CD8-positive, alpha-beta memory T cell (primary cell): Measurements from ENCODE around the gene DNAJC15. TPM values are rescaled to one million over a fixed set of nuclear protein-coding genes. Genes with fewer than 3 reads are reported as not detected.
"Not testable (repeated sequence)": the region's sequence is repeated elsewhere in the genome, so short reads cannot be mapped to it uniquely, and the experiment has no call there.

Experiments
- CTCF ChIA-PET: fragments of 350-600 bp; sonication (Branson Sonifier 250); formaldehyde crosslinking; loops from one replicate; lab custom pipeline; 2021; ENCODE audit warnings: antibody characterized with exemption; lab: Charles Lee
- POLR2A ChIA-PET: fragments of 350-600 bp; sonication (Branson Sonifier 250); formaldehyde crosslinking; loops from one replicate; lab custom pipeline; 2021; ENCODE audit warnings: antibody characterized with exemption; lab: Charles Lee
- DNase-seq, 5 donors: peaks; one replicate each; pipeline versions ENCODE4 v3.0.0 to v3.0.0-alpha.2; 2020 to 2022; ENCODE audit warnings: mixed read lengths in 1 of 5
- H3K27ac ChIP-seq: one replicate; pipeline ENCODE4 v1.7.0; 2013; ENCODE audit warnings: low read depth, mild to moderate bottlenecking, low read length, moderate library complexity
- H3K27me3 ChIP-seq: 2 replicates; pipeline ENCODE4 v1.7.0; 2013; ENCODE audit warnings: low read length, mild to moderate bottlenecking; ENCODE audit not compliant: insufficient read depth, poor library complexity, severe bottlenecking
- H3K36me3 ChIP-seq: 2 replicates; pipeline ENCODE4 v1.7.0; 2013; ENCODE audit warnings: mild to moderate bottlenecking, low read length, moderate library complexity; ENCODE audit not compliant: insufficient read depth
- H3K4me1 ChIP-seq: 2 replicates; pipeline ENCODE4 v1.7.0; 2013; ENCODE audit warnings: mild to moderate bottlenecking, low read length, moderate library complexity; ENCODE audit not compliant: insufficient read depth
- H3K4me3 ChIP-seq: 2 replicates; pipeline ENCODE4 v1.7.0; 2013; ENCODE audit warnings: mild to moderate bottlenecking, low read length
- H3K9me3 ChIP-seq: 2 replicates; pipeline ENCODE4 v1.7.0; 2013; ENCODE audit warnings: mild to moderate bottlenecking, low read length
- H3K27ac Mint-ChIP-seq, 8 donors: one replicate each; pipeline ENCODE4 v1.8.0; 2020 to 2021; ENCODE audit warnings: mixed read lengths in 8 of 8, mild to moderate bottlenecking in 6 of 8, inconsistent platforms in 3 of 8, moderate library complexity in 3 of 8
- H3K27me3 Mint-ChIP-seq, 2 donors: one replicate each; pipeline ENCODE4 v1.8.0; 2020 to 2021; ENCODE audit warnings: mixed read lengths in 2 of 2, mild to moderate bottlenecking in 1 of 2, moderate library complexity in 1 of 2
- H3K36me3 Mint-ChIP-seq, 3 donors: one replicate each; pipeline ENCODE4 v1.8.0; 2020 to 2021; ENCODE audit warnings: mixed read lengths in 3 of 3, inconsistent platforms in 1 of 3, mild to moderate bottlenecking in 1 of 3
- H3K4me1 Mint-ChIP-seq, 3 donors: one replicate each; pipeline ENCODE4 v1.8.0; 2020 to 2021; ENCODE audit warnings: mixed read lengths in 3 of 3, inconsistent platforms in 1 of 3, mild to moderate bottlenecking in 1 of 3
- H3K4me3 Mint-ChIP-seq, 7 donors: one replicate each; pipeline ENCODE4 v1.8.0; 2020 to 2021; ENCODE audit warnings: mixed read lengths in 7 of 7, mild to moderate bottlenecking in 6 of 7, moderate library complexity in 4 of 7, inconsistent platforms in 2 of 7
- H3K9me3 Mint-ChIP-seq, 5 donors: one replicate each; pipeline ENCODE4 v1.8.0; 2020 to 2022; ENCODE audit warnings: mixed read lengths in 5 of 5, mild to moderate bottlenecking in 3 of 5, moderate library complexity in 2 of 5, inconsistent platforms in 1 of 5
- polyA plus RNA-seq: library from polyadenylated mRNA; unstranded; fragments of 300-500 nt; fragmentation: Illumina TruSeq; gene quantifications from one replicate; pipeline ENCODE4 v1.2.3, GENCODE V29; 2021
- total RNA-seq, 2 experiments: library from RNA; stranded (reverse); gene quantifications; one replicate each; pipeline ENCODE4 v1.2.3, GENCODE V29; 2021

Gene DNAJC15
- total and polyA plus RNA-seq, 3 experiments from 2014 or later = 13.2 to 13.7 (median 13.6) TPM

DNA sequence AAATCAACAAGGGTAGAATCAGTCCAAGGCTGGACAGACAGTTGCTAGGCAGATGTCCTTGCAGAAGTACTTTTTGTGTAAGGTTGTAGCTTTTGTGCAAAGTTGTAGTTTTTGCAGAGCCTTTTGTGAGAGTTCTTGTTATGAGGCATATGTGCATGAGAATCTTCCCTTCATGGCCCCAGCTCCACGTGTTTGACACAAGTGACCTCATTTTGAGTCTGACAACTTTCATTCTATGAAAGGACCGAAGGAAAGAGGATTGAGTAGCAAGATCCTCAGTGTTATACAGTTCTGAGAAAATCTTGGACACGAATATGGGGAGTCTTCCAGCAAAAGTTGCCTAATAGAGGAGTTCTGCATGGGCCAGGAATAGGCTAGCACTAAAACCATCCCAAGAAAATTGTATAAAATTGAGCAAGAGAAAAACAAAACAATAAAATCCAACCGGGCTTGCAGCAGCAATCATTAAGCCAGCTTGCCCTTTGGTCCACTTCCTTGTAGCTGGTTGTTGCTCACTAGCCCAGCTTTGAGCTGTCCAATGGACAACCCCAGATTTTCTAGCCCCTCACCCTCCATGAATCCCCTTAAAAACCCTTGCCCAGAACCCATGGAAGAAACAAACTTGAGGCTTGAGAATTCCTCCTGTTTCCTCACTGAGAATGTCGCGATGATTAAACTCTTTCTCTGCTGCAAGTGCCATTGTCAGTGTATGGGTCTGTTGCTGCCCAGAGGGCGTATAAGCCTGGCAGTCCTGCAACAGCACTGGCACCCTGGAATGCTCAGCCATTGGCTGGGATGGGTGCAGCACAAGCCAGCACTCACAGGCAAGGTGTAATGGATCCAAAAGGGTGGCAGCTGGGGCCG, 37.8 kb upstream of the DNAJC15 start:
- CTCF ChIA-PET = interaction anchor here (1.2 to 4.3 kb wide), 3 partner anchors 13 to 17 kb away, joined by 3 to 20 read pairs (median 4); no protein-coding TSS in a partner anchor
- Histone ChIP-seq H3K4me1 (peaks cover 10% of the 10 kb centered on the region), H3K27me3 (no peaks in the 10 kb centered on the region), H3K9me3 (no peaks in the 10 kb centered on the region), H3K36me3 (no peaks in the 10 kb centered on the region), H3K27ac (no peak overlapping the region), H3K4me3 (no peak overlapping the region)
- POLR2A ChIA-PET = no interaction called here
- no peak for DNase-seq
- no peaks in the 10 kb centered on the region for H3K9me3 Mint-ChIP-seq
- H3K4me1 Mint-ChIP-seq = peaks cover 26 to 68% (median 66%) of the 10 kb centered on the region in 3 donors
- no peak overlapping the region for H3K27ac Mint-ChIP-seq
- peaks cover 0 to 9% (median 6%) of the 10 kb centered on the region in 3 donors for H3K36me3 Mint-ChIP-seq
- H3K4me3 Mint-ChIP-seq = peak overlapping the region in 1 of 7 donors; percentile 21
- H3K27me3 Mint-ChIP-seq = no peaks in the 10 kb centered on the region

DNA sequence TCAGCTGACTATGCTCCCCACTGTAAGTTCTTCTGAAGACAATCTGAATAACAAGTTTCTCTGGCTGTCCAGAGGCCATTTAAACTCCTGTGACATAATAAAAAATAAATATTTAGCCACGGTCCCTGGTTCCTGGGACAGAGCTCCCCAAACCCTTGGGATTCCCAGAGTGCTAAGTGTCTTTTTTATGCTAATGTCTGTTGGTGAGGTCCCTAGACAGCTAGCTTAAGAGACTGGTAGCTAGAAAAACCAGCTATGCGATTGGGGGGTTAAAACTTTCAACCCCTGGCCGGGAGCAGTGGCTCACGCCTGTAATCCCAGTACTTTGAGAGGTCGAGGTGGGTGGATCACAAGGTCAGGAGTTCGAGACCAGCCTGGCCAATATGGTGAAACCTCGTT, 37.2 kb upstream of the DNAJC15 start:
- H3K36me3 Mint-ChIP-seq = peaks cover 0 to 15% (median 6%) of the 10 kb centered on the region in 3 donors
- no peaks in the 10 kb centered on the region for H3K9me3 ChIP-seq
- H3K4me3 Mint-ChIP-seq = peak overlapping the region in 1 of 7 donors; percentile 10
- no peaks in the 10 kb centered on the region for H3K27me3 ChIP-seq
- no peak overlapping the region for H3K27ac Mint-ChIP-seq
- H3K27ac ChIP-seq = no peak overlapping the region
- H3K36me3 ChIP-seq = no peaks in the 10 kb centered on the region
- H3K4me1 Mint-ChIP-seq = peaks cover 32 to 70% (median 70%) of the 10 kb centered on the region in 3 donors
- CTCF ChIA-PET = interaction anchor here (1.2 to 4.3 kb wide), 3 partner anchors 14 to 18 kb away, joined by 3 to 20 read pairs (median 4); no protein-coding TSS in a partner anchor
- no peaks in the 10 kb centered on the region for H3K27me3 Mint-ChIP-seq
- no peak overlapping the region for H3K4me3 ChIP-seq
- H3K4me1 ChIP-seq = peaks cover 16% of the 10 kb centered on the region
- POLR2A ChIA-PET = no interaction called here
- H3K9me3 Mint-ChIP-seq = no peaks in the 10 kb centered on the region
- no peak for DNase-seq

DNA sequence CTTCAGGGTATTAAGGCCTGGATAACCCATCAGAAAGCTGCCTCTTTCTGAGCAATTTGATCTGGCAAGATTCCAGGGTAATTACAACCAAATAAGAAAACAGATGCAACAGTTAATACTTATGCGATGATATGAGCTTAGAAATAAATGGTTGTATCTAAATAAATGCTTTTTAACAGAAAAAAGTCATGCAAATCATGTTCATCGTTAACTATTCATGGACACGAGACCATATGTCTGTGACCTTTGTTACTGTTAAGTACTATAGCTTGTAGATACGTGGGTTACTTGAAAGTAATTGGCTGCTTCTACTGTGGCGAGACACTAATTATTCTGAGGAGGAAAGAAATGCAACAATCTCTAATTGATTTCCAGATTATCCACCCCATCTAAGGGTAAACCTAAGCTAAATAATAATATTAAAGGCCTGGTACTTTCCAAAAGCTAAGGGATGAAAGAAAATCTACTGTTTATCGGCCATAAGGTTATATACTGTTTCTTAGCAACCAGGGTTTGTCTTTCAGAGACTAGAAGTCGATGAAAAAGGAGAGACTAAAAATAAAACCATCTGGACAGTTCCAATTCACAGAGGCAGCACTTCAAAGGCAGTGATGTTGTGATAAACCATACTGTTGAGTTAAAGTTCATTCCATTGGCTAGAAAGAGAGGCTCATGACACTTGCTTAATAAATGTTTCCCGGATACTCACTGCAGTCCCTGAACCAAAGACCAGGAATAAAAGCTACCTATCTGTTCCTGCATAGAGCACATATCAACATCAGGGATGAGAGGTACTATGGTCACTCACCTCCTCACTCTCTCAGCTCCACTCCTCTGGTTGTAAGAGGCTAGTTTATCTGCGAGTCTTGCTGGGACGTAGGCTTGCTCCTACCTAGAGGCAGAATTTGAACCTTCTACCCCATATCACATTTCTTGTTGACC, 32.8 kb upstream of the DNAJC15 start:
- no peaks in the 10 kb centered on the region for H3K9me3 ChIP-seq
- peak overlapping the region; percentile 61 for H3K4me3 ChIP-seq
- Mint-ChIP-seq H3K9me3 (no peaks in the 10 kb centered on the region), H3K27ac (peak overlapping the region; percentile 94 to 100 (median 99)), H3K27me3 (no peaks in the 10 kb centered on the region), H3K4me1 (peaks cover 33 to 68% (median 61%) of the 10 kb centered on the region in 3 donors), H3K36me3 (peaks cover 0 to 21% (median 1%) of the 10 kb centered on the region in 3 donors), H3K4me3 (peak overlapping the region; percentile 95 to 99 (median 96))
- peaks cover 26% of the 10 kb centered on the region for H3K4me1 ChIP-seq
- ChIA-PET POLR2A (interaction anchor here (0.7 to 2.7 kb wide), 4 partner anchors 34 to 68 kb away, joined by 3 to 20 read pairs (median 4); no protein-coding TSS in a partner anchor), CTCF (interaction anchor here (0.7 to 6.6 kb wide), 7 partner anchors 10 to 125 kb away, joined by 3 to 40 read pairs (median 3); partner anchors contain the start of gene DNAJC15)
- no peaks in the 10 kb centered on the region for H3K36me3 ChIP-seq
- H3K27ac ChIP-seq = no peak overlapping the region
- peak in 2 of 5 donors; percentile 14 to 17 for DNase-seq
- H3K27me3 ChIP-seq = no peaks in the 10 kb centered on the region

DNA sequence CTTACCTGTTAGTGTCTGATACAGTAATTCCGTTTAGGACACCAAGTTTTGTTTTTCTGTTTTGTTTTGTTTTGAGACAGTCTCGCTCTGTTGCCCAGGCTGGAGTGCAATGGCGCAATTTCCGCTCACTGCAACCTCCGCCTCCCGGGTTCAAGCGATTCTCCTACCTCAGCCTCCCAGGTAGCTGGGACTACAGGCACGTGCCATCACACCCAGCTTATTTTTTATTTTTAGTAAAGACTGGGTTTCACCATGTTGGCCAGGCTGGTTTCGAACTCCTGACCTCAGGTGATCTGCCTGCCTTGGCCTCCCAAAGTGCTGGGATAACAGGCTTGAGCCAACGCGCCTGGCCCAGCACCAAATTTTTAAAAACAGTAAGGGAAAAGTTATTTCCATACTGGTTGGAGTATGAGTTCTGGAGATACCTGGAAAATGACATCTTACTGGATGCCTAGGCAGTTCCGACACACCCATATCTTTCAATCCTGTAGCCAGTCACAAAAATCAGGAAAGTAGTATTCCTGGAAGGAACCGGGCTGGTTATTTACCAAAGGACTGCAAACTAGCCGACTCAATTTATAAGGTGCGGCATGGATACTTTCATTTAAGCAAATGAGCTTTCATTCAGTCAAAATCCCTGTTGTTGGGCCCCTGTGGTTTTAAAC, 32.0 kb upstream of the DNAJC15 start:
- not testable (repeated sequence) for H3K36me3 ChIP-seq, H3K27me3 ChIP-seq, H3K9me3 Mint-ChIP-seq, H3K9me3 ChIP-seq, H3K27me3 Mint-ChIP-seq, DNase-seq
- Mint-ChIP-seq H3K27ac (peak overlapping the region; percentile 94 to 100 (median 99)), H3K36me3 (peaks cover 0 to 16% (median 1%) of the 10 kb centered on the region in 3 donors), H3K4me1 (peaks cover 29 to 63% (median 57%) of the 10 kb centered on the region in 3 donors), H3K4me3 (peak overlapping the region; percentile 95 to 99 (median 96))
- Histone ChIP-seq H3K27ac (peak overlapping the region; percentile 82), H3K4me3 (peak overlapping the region; percentile 61), H3K4me1 (peaks cover 26% of the 10 kb centered on the region)
- CTCF ChIA-PET = interaction anchor here (1.4 to 6.6 kb wide), 4 partner anchors 12 to 66 kb away, joined by 4 to 40 read pairs (median 15); partner anchors contain the start of gene DNAJC15
- POLR2A ChIA-PET = interaction anchor here (0.6 to 2.7 kb wide), 10 partner anchors 8 to 720 kb away, joined by 3 to 23 read pairs (median 6); partner anchors contain the start of genes AKAP11 and DNAJC15

DNA sequence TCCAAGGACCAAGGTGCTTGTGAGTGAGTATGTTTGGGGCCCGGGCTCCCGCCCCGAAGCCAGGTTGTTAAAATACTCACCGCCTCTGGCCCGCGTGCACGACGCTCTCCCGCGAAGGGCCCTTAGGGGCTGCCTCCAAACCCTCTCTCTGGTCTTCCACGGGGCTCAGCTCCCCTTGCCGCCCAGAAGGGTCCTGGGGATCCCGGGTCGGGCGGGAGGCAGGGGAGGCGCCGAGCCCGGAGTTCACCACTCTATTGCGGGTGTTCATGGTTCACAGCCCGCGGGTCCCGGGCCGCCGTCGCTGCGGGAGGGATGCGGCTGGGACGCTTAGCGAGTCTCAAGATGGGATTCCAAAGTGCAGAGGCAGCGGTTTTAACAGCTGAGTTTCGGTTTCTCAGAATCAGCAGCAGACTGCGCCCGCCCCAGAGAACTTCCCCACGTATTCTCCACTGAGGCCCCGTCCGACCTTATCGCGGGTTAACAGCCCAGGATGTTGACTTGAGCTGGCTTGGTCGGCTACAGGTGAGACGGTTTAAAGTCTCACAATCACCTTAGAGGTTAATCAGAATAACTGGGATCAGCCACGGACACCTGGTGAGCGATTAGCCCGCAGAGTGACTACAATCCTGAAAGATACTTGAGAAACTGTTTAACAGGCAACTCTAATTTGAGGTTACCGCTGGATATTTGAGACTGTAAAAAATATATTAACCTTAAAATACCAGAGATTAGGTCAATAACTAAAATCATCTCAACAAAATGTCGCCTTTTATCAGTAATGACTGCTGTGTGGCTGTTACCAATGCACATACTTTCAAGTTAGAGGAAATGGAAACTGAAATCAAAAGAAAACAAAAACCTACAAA, 31.3 kb upstream of the DNAJC15 start, which contains the start of gene EPSTI1:
Gene EPSTI1, minus strand, starts transcription at position 344 of the 866 bp plus-strand sequence. Its CDS starts 76 bp downstream, at position 268.
- Mint-ChIP-seq H3K36me3 (peaks cover 0 to 16% (median 1%) of the 10 kb centered on the region in 3 donors), H3K4me3 (peak within 1 kb of the TSS; percentile 95 to 99 (median 96)), H3K4me1 (peaks cover 29 to 60% (median 59%) of the 10 kb centered on the region in 3 donors), H3K9me3 (no peaks in the 10 kb centered on the region), H3K27me3 (no peaks in the 10 kb centered on the region), H3K27ac (peak within 1 kb of the TSS; percentile 94 to 100 (median 99))
- Histone ChIP-seq H3K4me1 (peaks cover 26% of the 10 kb centered on the region), H3K36me3 (no peaks in the 10 kb centered on the region), H3K4me3 (peak within 1 kb of the TSS; percentile 61), H3K27me3 (no peaks in the 10 kb centered on the region), H3K9me3 (no peaks in the 10 kb centered on the region), H3K27ac (peak within 1 kb of the TSS; percentile 82)
- POLR2A ChIA-PET = interaction anchor here (0.6 to 2.7 kb wide), 9 partner anchors 9 to 720 kb away, joined by 3 to 23 read pairs (median 6); partner anchors contain the start of genes AKAP11 and DNAJC15
- DNase-seq = peak; percentile 53 to 84 (median 73)
- CTCF ChIA-PET = interaction anchor here (0.9 to 6.6 kb wide), 8 partner anchors 11 to 82 kb away, joined by 3 to 40 read pairs (median 4); partner anchors contain the start of gene DNAJC15

DNA sequence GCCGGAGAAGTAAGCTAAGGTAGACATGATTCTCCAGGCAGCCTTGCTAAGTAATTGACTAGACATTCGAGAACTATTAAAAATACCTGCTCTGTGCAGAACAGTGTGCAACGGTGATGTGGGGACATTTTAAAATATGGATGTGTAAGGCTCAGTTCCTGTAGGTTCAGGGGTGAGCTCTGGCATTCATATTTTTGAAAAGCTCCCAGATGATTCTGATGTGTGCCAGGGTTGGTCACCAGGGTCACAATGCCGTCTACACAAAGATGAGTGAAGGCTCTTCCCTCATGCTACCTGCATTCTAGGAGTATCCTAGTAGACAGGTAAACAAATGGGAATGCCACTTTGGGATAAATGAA, 30.6 kb upstream of the DNAJC15 start:
- peaks cover 29 to 54% (median 54%) of the 10 kb centered on the region in 3 donors for H3K4me1 Mint-ChIP-seq
- CTCF ChIA-PET = interaction anchor here (0.9 to 6.6 kb wide), 8 partner anchors 10 to 81 kb away, joined by 3 to 40 read pairs (median 4); partner anchors contain the start of gene DNAJC15
- Histone ChIP-seq H3K36me3 (no peaks in the 10 kb centered on the region), H3K27me3 (no peaks in the 10 kb centered on the region), H3K4me1 (peaks cover 26% of the 10 kb centered on the region), H3K27ac (peak overlapping the region; percentile 82), H3K4me3 (peak overlapping the region; percentile 61), H3K9me3 (no peaks in the 10 kb centered on the region)
- H3K9me3 Mint-ChIP-seq = no peaks in the 10 kb centered on the region
- H3K27me3 Mint-ChIP-seq = no peaks in the 10 kb centered on the region
- H3K27ac Mint-ChIP-seq = peak overlapping the region; percentile 94 to 100 (median 99)
- DNase-seq = no peak
- POLR2A ChIA-PET = interaction anchor here (1.3 to 2.7 kb wide), 8 partner anchors 10 to 721 kb away, joined by 4 to 23 read pairs (median 6); partner anchors contain the start of genes AKAP11 and DNAJC15
- H3K36me3 Mint-ChIP-seq = peaks cover 0 to 16% (median 0%) of the 10 kb centered on the region in 3 donors
- peak overlapping the region; percentile 95 to 99 (median 96) for H3K4me3 Mint-ChIP-seq
